K562 (cell line): ENCODE data around the gene ATAD3B. TPM values are rescaled to one million over a fixed set of nuclear protein-coding genes. Genes with fewer than 3 reads are reported as not detected.
"Not testable (repeated sequence)": the region's sequence is repeated elsewhere in the genome, so short reads cannot be mapped to it uniquely, and the experiment has no call there.

Source experiments
- ARID1B ChIP-seq: fragments of 450-650 bp; IDR thresholded peaks from 2 replicates; pipeline ENCODE4 v1.6.1; 2016; ENCODE audit warnings: antibody characterized with exemption, mild to moderate bottlenecking, inconsistent platforms
- BCOR ChIP-seq: fragments of 450-650 bp; IDR thresholded peaks from 2 replicates; pipeline ENCODE4 v1.6.1; 2016
- CBFA2T2 ChIP-seq: fragments of 450-650 bp; conservative IDR thresholded peaks from 2 replicates; pipeline ENCODE4 v1.6.1; 2017; ENCODE audit warnings: mild to moderate bottlenecking
- CTBP1 ChIP-seq: fragments of 450-650 bp; IDR thresholded peaks from 2 replicates; pipeline ENCODE4 v1.6.1; 2016; ENCODE audit warnings: borderline replicate concordance
- ESRRA ChIP-seq: fragments of 450-650 bp; IDR thresholded peaks from 2 replicates; pipeline ENCODE4 v1.6.1; 2014; ENCODE audit warnings: low read depth, mild to moderate bottlenecking, moderate library complexity, borderline replicate concordance
- ETV5 ChIP-seq: sonication (generic); formaldehyde crosslinking; IDR thresholded peaks from 2 replicates; pipeline ENCODE4 v1.4.0; 2020; ENCODE audit warnings: low read depth, mild to moderate bottlenecking, missing genetic modification reagents
- MEIS2 ChIP-seq: fragments of 450-650 bp; IDR thresholded peaks from 2 replicates; pipeline ENCODE4 v1.6.1; 2014; ENCODE audit warnings: mild to moderate bottlenecking; ENCODE audit not compliant: partially characterized antibody
- MGA ChIP-seq: fragments of 450-650 bp; IDR thresholded peaks from 2 replicates; pipeline ENCODE4 v1.6.1; 2016; ENCODE audit warnings: mild to moderate bottlenecking, moderate library complexity
- MTA3 ChIP-seq: fragments of 450-650 bp; formaldehyde crosslinking; IDR thresholded peaks from 2 replicates; pipeline ENCODE4 v1.6.1; 2017; ENCODE audit warnings: mild to moderate bottlenecking, borderline replicate concordance
- MYC ChIP-seq, 2 experiments: fragments of 250-450 bp in 1 of 2; sonication (Bioruptor Pico) in 1 of 2; IDR thresholded peaks; 2 replicates each; pipeline versions ENCODE4 v1.5.1 to v1.6.1; 2012 to 2021; ENCODE audit warnings: low read depth in 2 of 2, borderline replicate concordance in 1 of 2, improper control_type of control experiment in 1 of 2, low read length in 1 of 2, mild to moderate bottlenecking in 1 of 2, moderate library complexity in 1 of 2
- SMARCA4 ChIP-seq: fragments of 450-650 bp; IDR thresholded peaks from 2 replicates; pipeline ENCODE4 v1.6.1; 2016
- TOE1 ChIP-seq, 2 experiments: fragments of 450-650 bp in 1 of 2; sonication (generic) in 1 of 2; formaldehyde crosslinking in 1 of 2; IDR thresholded peaks; 2 replicates each; pipeline versions ENCODE4 v1.7.1 to v1.8.0; 2016 to 2022; ENCODE audit warnings: borderline replicate concordance in 2 of 2, mild to moderate bottlenecking in 2 of 2, antibody characterized with exemption in 1 of 2, inconsistent platforms in 1 of 2, low read depth in 1 of 2, missing genetic modification reagents in 1 of 2, moderate library complexity in 1 of 2
- ZNF175 ChIP-seq: fragments of 200-800 bp; sonication (Bioruptor generic); IDR thresholded peaks from 2 replicates; pipeline ENCODE4 v1.6.1; 2016; ENCODE audit warnings: low read depth, mild to moderate bottlenecking, missing genetic modification characterization, missing compliant biosample characterization
- polyA plus RNA-seq, 8 experiments: library from polyadenylated mRNA; depleted of rRNA in 4 of 8; stranded (reverse) in 5 of 8; unstranded in 3 of 8; fragments of >200 nt; fragmentation: Nextera tagmentation in 2 of 8; fragmentation: Illumina TruSeq in 1 of 8; extraction: Ambion mirVana in 2 of 8; extraction: Trizol in 1 of 8; gene quantifications; 2 replicates each; pipeline versions ENCODE4 v1.2.1 to v1.2.3, GENCODE V29; 2011 to 2014; ENCODE audit warnings: inconsistent platforms in 1 of 8, missing spikeins in 1 of 8
- total RNA-seq, 7 experiments: library from RNA; depleted of rRNA in 6 of 7; stranded (reverse); fragments of >200 nt in 6 of 7; fragmentation: Illumina TruSeq in 2 of 7; extraction: Trizol in 2 of 7; gene quantifications; 2 replicates each; pipeline versions ENCODE4 v1.2.1 to v1.2.3, GENCODE V29; 2011 to 2021; ENCODE audit warnings: low replicate concordance in 1 of 7
- TF ChIP-seq, protein P1 (sequence below): sonication (generic); formaldehyde crosslinking; IDR thresholded peaks from 2 replicates; pipeline ENCODE4 v1.9.0; 2022; ENCODE audit warnings: mild to moderate bottlenecking, missing genetic modification reagents

The ATAD3B gene
- total and polyA plus RNA-seq, 9 of the 15 experiments (the other 6 are each of a cell fraction or from before 2014, with no cell fraction given): 0.07 to 113 (median 27.7) TPM

DNA sequence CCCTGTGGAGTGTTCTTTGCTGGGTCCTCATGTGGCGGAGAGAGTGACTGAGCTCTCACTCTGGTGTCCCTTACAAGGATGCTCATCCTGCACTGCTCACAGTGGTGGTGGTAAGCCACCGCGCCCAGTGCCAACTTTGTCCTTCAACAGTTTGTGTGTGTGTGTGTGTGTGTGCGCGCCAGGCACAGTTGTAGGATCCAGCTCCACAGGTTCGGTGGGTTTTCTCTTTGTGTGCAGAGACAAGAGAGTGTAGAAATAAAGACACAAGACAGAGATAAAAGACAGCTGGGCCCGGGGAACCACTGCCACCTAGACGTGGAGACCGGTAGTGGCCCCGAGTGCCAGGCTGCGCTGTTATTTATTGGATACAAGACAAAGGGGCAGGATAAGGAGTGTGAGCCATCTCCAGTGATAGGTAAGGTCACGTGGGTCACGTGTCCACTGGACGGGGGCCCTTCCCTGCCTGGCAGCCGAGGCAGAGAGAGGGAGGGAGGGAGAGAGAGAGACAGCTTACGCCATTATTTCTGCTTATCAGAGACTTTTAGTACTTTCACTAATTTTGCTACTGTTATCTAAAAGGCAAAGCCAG, 33.3 kb downstream of the ATAD3B start (continued):
- peak; percentile 40; the same call in 1 of the 2 replicates for TF ChIP-seq MTA3
- 0 out of 2 replicates have a peak, but pooled peaks have one; percentile 20 for TF ChIP-seq ZNF175
- peak; percentile 78 for TF ChIP-seq CBFA2T2
- TF ChIP-seq TOE1 (IDR thresholded peaks at IDR 0.05; ENCODE audit: borderline replicate concordance): peak; percentile 94
- not testable (repeated sequence) for TF ChIP-seq TOE1 (CRISPR knock-in tag; IDR thresholded peaks at IDR 0.05; ENCODE audit: borderline replicate concordance, low read depth); MYC (IDR thresholded peaks at IDR 0.05; ENCODE audit: low read depth, low read length)
- TF ChIP-seq MGA: 0 out of 2 replicates have a peak, but pooled peaks have one; percentile 46
- peak; percentile 72 for TF ChIP-seq BCOR
- peak; percentile 24 for TF ChIP-seq ESRRA
- peak; percentile 86 for TF ChIP-seq MEIS2
- TF ChIP-seq ETV5 (CRISPR knock-in tag): peak; percentile 14; the same call in 1 of the 2 replicates
- TF ChIP-seq ARID1B: peak; percentile 51; the same call in 1 of the 2 replicates
- TF ChIP-seq SMARCA4: peak; percentile 45
- TF ChIP-seq CTBP1: peak; percentile 92
- 0 out of 2 replicates have a peak, but pooled peaks have one; percentile 20 for TF ChIP-seq MYC (CRISPR knock-in tag; IDR thresholded peaks at IDR 0.05; ENCODE audit: borderline replicate concordance, low read depth)
- TF ChIP-seq, protein P1, sequence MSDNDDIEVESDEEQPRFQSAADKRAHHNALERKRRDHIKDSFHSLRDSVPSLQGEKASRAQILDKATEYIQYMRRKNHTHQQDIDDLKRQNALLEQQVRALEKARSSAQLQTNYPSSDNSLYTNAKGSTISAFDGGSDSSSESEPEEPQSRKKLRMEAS: peak; percentile 64; the same call in 1 of the 2 replicates
